Endodermal cell (in vitro differentiated cells): ENCODE data around the gene ARHGAP10. TPM values are rescaled to one million over a fixed set of nuclear protein-coding genes. Genes with fewer than 3 reads are reported as not detected.

Source experiments
- DNase-seq: peaks from one replicate; pipeline ENCODE4 v3.0.0-alpha.2; 2017
- H3K27ac ChIP-seq: 2 replicates; pipeline ENCODE4 v1.5.1; 2013; ENCODE audit warnings: mild to moderate bottlenecking, low read depth, low read length, moderate library complexity
- H3K27me3 ChIP-seq: 2 replicates; pipeline ENCODE4 v1.6.1; 2013; ENCODE audit warnings: mild to moderate bottlenecking, low read length, moderate library complexity; ENCODE audit not compliant: insufficient read depth, control insufficient read depth, poor library complexity, severe bottlenecking
- H3K36me3 ChIP-seq: 2 replicates; pipeline ENCODE4 v1.7.0; 2013; ENCODE audit warnings: mild to moderate bottlenecking, low read length, moderate library complexity; ENCODE audit not compliant: control insufficient read depth, insufficient read depth
- H3K4me1 ChIP-seq: one replicate; pipeline ENCODE4 v1.7.0; 2013; ENCODE audit warnings: low read length; ENCODE audit not compliant: control insufficient read depth, insufficient read depth
- H3K4me3 ChIP-seq: 2 replicates; pipeline ENCODE4 v1.5.1; 2013; ENCODE audit warnings: mild to moderate bottlenecking, low read length, moderate library complexity
- H3K9ac ChIP-seq: 2 replicates; pipeline ENCODE4 v1.6.1; 2013; ENCODE audit warnings: mild to moderate bottlenecking, low read length, moderate library complexity; ENCODE audit not compliant: poor library complexity, severe bottlenecking; ENCODE audit errors: extremely low read depth
- H3K9me3 ChIP-seq: 2 replicates; pipeline ENCODE4 v1.6.1; 2013; ENCODE audit warnings: mild to moderate bottlenecking, low read length, moderate library complexity; ENCODE audit not compliant: control insufficient read depth
- H3K27ac Mint-ChIP-seq: 2 replicates; pipeline ENCODE4 v1.8.0; 2020; ENCODE audit warnings: mixed read lengths
- H3K27me3 Mint-ChIP-seq: 2 replicates; pipeline ENCODE4 v1.8.0; 2021; ENCODE audit warnings: mild to moderate bottlenecking, mixed read lengths; ENCODE audit not compliant: insufficient read depth
- H3K36me3 Mint-ChIP-seq: 2 replicates; pipeline ENCODE4 v1.8.0; 2020; ENCODE audit warnings: low read depth, mixed read lengths
- H3K4me1 Mint-ChIP-seq: 2 replicates; pipeline ENCODE4 v1.8.0; 2020; ENCODE audit warnings: mixed read lengths
- H3K4me3 Mint-ChIP-seq: 2 replicates; pipeline ENCODE4 v1.8.0; 2020; ENCODE audit warnings: mild to moderate bottlenecking, moderate library complexity, mixed read lengths
- H3K9me3 Mint-ChIP-seq: 2 replicates; pipeline ENCODE4 v1.8.0; 2020; ENCODE audit warnings: mild to moderate bottlenecking, mixed read lengths
- CTCF ChIP-seq: fragments of 200-600 bp; sonication (generic); conservative IDR thresholded peaks from 2 replicates; pipeline ENCODE4 v1.5.0; 2021; ENCODE audit warnings: antibody characterized with exemption, mild to moderate bottlenecking
- WGBS, 2 experiments: methylation state at CpG; one replicate each; pipeline versions ENCODE4 v1.1.5 to v1.1.7; 2013; ENCODE audit warnings: missing lambda C conversion rate in 2 of 2, mixed read lengths in 1 of 2; ENCODE audit not compliant: insufficient coverage in 1 of 2, insufficient read length in 1 of 2; 5-methylcytosine and 5-hydroxymethylcytosine counted together
- total RNA-seq, 2 donors: library from RNA; stranded (reverse); fragmentation: NEBNext Ultra II Directional in 1 of 2; extraction: Animal tissue kit (Norgen Biotek cat#: 25700) in 1 of 2; gene quantifications; 2 replicates in 1 of 2; 3 replicates in 1 of 2; pipeline ENCODE4 v1.2.1, GENCODE V29; 2021

Gene ARHGAP10
- total RNA-seq, 2 donors from 2014 or later = 9.1 to 11.8 TPM

- no peak overlapping the region for H3K27ac ChIP-seq
- DNase-seq = no peak
- no peaks in the 10 kb centered on the region for H3K27me3 ChIP-seq
- no peaks in the 10 kb centered on the region for H3K9me3 ChIP-seq
- peaks cover 6% of the 10 kb centered on the region for H3K4me1 ChIP-seq
- no peak overlapping the region for H3K9ac ChIP-seq
- 94 to 100% methylated on average over 3 to 6 of the region's 6 CpGs for WGBS, 2 experiments
- TF ChIP-seq CTCF = no peak
- no peaks in the 10 kb centered on the region for H3K27me3 Mint-ChIP-seq
- peaks cover 4% of the 10 kb centered on the region for H3K4me1 Mint-ChIP-seq
- H3K36me3 ChIP-seq = no peaks in the 10 kb centered on the region
- no peak overlapping the region for H3K27ac Mint-ChIP-seq
- H3K36me3 Mint-ChIP-seq = peaks cover 7% of the 10 kb centered on the region
- no peak overlapping the region for H3K4me3 ChIP-seq
- no peak overlapping the region for H3K4me3 Mint-ChIP-seq
- H3K9me3 Mint-ChIP-seq = no peaks in the 10 kb centered on the region
Measured at GRCh38 chr4:147820975-147821374, 89.1 kb downstream of the ARHGAP10 start.

- WGBS, 2 experiments = 85% methylated on average over 2 of the region's 2 CpGs; no CpG with 5 or more reads in 1 of the 2 experiments
- H3K4me3 Mint-ChIP-seq = no peak overlapping the region
- no peaks in the 10 kb centered on the region for H3K9me3 Mint-ChIP-seq
- H3K27ac Mint-ChIP-seq = no peak overlapping the region
- Histone ChIP-seq H3K27me3 (no peaks in the 10 kb centered on the region), H3K27ac (no peak overlapping the region), H3K4me3 (no peak overlapping the region), H3K4me1 (peaks cover 1% of the 10 kb centered on the region), H3K36me3 (no peaks in the 10 kb centered on the region), H3K9me3 (no peaks in the 10 kb centered on the region), H3K9ac (no peak overlapping the region)
- H3K27me3 Mint-ChIP-seq = no peaks in the 10 kb centered on the region
- no peak for DNase-seq
- no peaks in the 10 kb centered on the region for H3K4me1 Mint-ChIP-seq
- H3K36me3 Mint-ChIP-seq = peaks cover 7% of the 10 kb centered on the region
- TF ChIP-seq CTCF = no peak
Measured at GRCh38 chr4:147821555-147821954, 89.7 kb downstream of the ARHGAP10 start.

DNA sequence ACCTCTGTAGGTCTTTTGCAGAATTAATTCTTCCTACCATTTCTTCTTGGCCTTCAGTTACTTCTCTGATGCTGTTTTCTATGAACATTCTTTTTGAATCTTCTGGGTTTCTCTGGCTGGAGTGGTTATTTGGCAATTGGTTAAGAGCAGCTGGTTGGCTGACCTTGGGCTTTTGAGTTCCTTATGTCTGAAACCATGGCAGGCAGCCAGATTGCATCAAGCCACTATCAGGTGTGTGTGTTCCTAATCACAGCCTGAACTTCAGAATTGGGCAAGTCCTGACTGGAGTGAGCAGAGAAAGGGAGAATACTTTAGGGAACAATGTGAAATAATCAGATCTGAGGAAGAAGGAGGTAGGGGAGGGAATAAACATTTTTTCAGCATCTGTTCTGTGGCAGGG is 90.2 kb downstream of the ARHGAP10 start:
- Histone ChIP-seq H3K36me3 (no peaks in the 10 kb centered on the region), H3K27me3 (no peaks in the 10 kb centered on the region), H3K27ac (no peak overlapping the region), H3K9ac (no peak overlapping the region), H3K4me3 (no peak overlapping the region), H3K9me3 (no peaks in the 10 kb centered on the region), H3K4me1 (no peaks in the 10 kb centered on the region)
- Mint-ChIP-seq H3K36me3 (peaks cover 7% of the 10 kb centered on the region), H3K4me1 (no peaks in the 10 kb centered on the region), H3K27me3 (no peaks in the 10 kb centered on the region), H3K4me3 (no peak overlapping the region), H3K9me3 (no peaks in the 10 kb centered on the region), H3K27ac (no peak overlapping the region)
- no peak for DNase-seq
- TF ChIP-seq CTCF = no peak
